Thyroid gland (tissue), 4 donors: Measurements from ENCODE around the gene TMEM117.

Experiments used
- CTCF ChIP-seq, 6 experiments: fragments of 200-600 bp in 3 of 6; fragments of 450-650 bp in 3 of 6; sonication (generic) in 3 of 6; IDR thresholded peaks; one replicate each; pipeline ENCODE4 v1.5.1; 2016 to 2019; ENCODE audit warnings: antibody characterized with exemption in 6 of 6, mild to moderate bottlenecking in 2 of 6, inconsistent platforms in 1 of 6, moderate library complexity in 1 of 6
- POLR2A ChIP-seq, 2 donors: fragments of 450-650 bp; IDR thresholded peaks; one replicate each; pipeline ENCODE4 v1.6.1; 2017; ENCODE audit warnings: antibody characterized with exemption in 2 of 2, mild to moderate bottlenecking in 2 of 2, moderate library complexity in 1 of 2

- TF ChIP-seq CTCF (IDR thresholded peaks at IDR 0.05) (no peak), POLR2A (IDR thresholded peaks at IDR 0.05) (no peak)
These were observed 527.1 kb downstream of the TMEM117 start for GRCh38 chr12:44362947-44363346.
